Subcutaneous abdominal adipose tissue (tissue), 5 donors: Measurements from ENCODE around the gene TBX21.
"Not testable (repeated sequence)": the region's sequence is repeated elsewhere in the genome, so short reads cannot be mapped to it uniquely, and the experiment has no call there.

Experiments
- H3K27ac ChIP-seq: one replicate; pipeline ENCODE4 v1.7.0; 2013; ENCODE audit warnings: low read depth, mild to moderate bottlenecking, inconsistent platforms, low read length, moderate library complexity
- H3K27me3 ChIP-seq, 5 donors: one replicate each; pipeline ENCODE4 v1.7.0; 2013; ENCODE audit warnings: low read length in 5 of 5, inconsistent platforms in 1 of 5; ENCODE audit not compliant: control insufficient read depth in 5 of 5, insufficient read depth in 4 of 5
- H3K36me3 ChIP-seq, 5 donors: one replicate each; pipeline ENCODE4 v1.7.0; 2013; ENCODE audit warnings: low read length in 5 of 5; ENCODE audit not compliant: control insufficient read depth in 5 of 5, insufficient read depth in 5 of 5
- H3K4me1 ChIP-seq, 5 donors: one replicate each; pipeline ENCODE4 v1.7.0; 2013; ENCODE audit warnings: low read length in 5 of 5, mild to moderate bottlenecking in 3 of 5, moderate library complexity in 1 of 5; ENCODE audit not compliant: control insufficient read depth in 5 of 5, insufficient read depth in 5 of 5
- H3K4me3 ChIP-seq, 5 donors: one replicate each; pipeline ENCODE4 v1.7.0; 2013; ENCODE audit warnings: low read length in 5 of 5, low read depth in 1 of 5
- H3K9ac ChIP-seq, 5 donors: one replicate each; pipeline ENCODE4 v1.7.0; 2013; ENCODE audit warnings: low read length in 5 of 5, mild to moderate bottlenecking in 4 of 5, moderate library complexity in 3 of 5
- H3K9me3 ChIP-seq, 5 donors: one replicate each; pipeline ENCODE4 v1.7.0; 2013; ENCODE audit warnings: low read length in 5 of 5; ENCODE audit not compliant: control insufficient read depth in 5 of 5
- donor health status: healthy.
- donor health status: healthy.
- donor health status: healthy.
- donor health status: healthy.
- donor health status: healthy.

The TBX21 gene

DNA sequence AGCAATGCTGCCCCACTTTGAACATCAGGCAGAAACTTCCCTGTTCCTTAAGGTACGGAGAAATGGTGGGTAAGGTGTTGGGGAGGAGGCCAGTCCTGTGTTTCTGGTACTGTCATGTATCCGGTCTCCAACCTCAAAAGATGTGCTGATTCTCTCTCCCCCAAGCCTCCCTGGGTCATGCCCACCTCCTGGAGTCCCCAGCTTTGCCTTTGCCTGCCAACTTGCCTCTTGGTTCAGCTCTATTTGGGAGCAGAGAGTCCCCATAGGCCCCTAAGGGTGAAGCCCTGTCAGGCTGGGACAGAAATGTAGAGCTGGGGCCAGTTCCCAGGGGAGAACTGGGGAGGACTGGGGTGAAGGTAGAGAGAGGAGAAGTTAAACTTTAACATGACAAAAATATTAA, 1.6 kb upstream of the TBX21 start:
- no peaks in the 10 kb centered on the region for H3K9me3 ChIP-seq
- H3K27ac ChIP-seq = no peak overlapping the region
- H3K4me1 ChIP-seq = peaks cover 0 to 17% (median 8%) of the 10 kb centered on the region in 5 donors
- no peak overlapping the region for H3K9ac ChIP-seq
- no peak overlapping the region for H3K4me3 ChIP-seq
- H3K27me3 ChIP-seq = peaks cover 18 to 48% (median 44%) of the 10 kb centered on the region in 5 donors
- H3K36me3 ChIP-seq = no peaks in the 10 kb centered on the region

- Histone ChIP-seq H3K27me3 (peaks cover 15 to 44% (median 41%) of the 10 kb centered on the region in 5 donors), H3K9me3 (no peaks in the 10 kb centered on the region), H3K9ac (no peak overlapping the region), H3K27ac (no peak overlapping the region), H3K4me3 (peak overlapping the region in 3 of 5 donors; percentile 2 to 57 (median 6)), H3K36me3 (no peaks in the 10 kb centered on the region), H3K4me1 (peaks cover 0 to 17% (median 8%) of the 10 kb centered on the region in 5 donors)
Observed at GRCh38 chr17:47732399-47733046, 513 bp upstream of the TBX21 start.

GRCh38 chr17:47733674-47734410, 806 bp downstream of the TBX21 start:
- Histone ChIP-seq H3K27me3 (peaks cover 13 to 44% (median 39%) of the 10 kb centered on the region in 5 donors), H3K4me1 (peaks cover 0 to 17% (median 8%) of the 10 kb centered on the region in 5 donors), H3K4me3 (peak overlapping the region in 4 of 5 donors; percentile 11 to 57 (median 46)), H3K9ac (peak overlapping the region in 1 of 5 donors; percentile 28), H3K9me3 (no peaks in the 10 kb centered on the region), H3K36me3 (no peaks in the 10 kb centered on the region), H3K27ac (no peak overlapping the region)

GRCh38 chr17:47735139-47735464, 2.1 kb downstream of the TBX21 start:
- H3K9me3 ChIP-seq = no peaks in the 10 kb centered on the region
- H3K27me3 ChIP-seq = peaks cover 13 to 44% (median 35%) of the 10 kb centered on the region in 5 donors
- H3K4me3 ChIP-seq = peak overlapping the region in 1 of 5 donors; percentile 16
- no peak overlapping the region for H3K9ac ChIP-seq
- no peaks in the 10 kb centered on the region for H3K36me3 ChIP-seq
- H3K27ac ChIP-seq = no peak overlapping the region
- H3K4me1 ChIP-seq = peaks cover 0 to 17% (median 8%) of the 10 kb centered on the region in 5 donors

GRCh38 chr17:47735536-47736011, 2.5 kb downstream of the TBX21 start:
- no peak overlapping the region for H3K9ac ChIP-seq

DNA sequence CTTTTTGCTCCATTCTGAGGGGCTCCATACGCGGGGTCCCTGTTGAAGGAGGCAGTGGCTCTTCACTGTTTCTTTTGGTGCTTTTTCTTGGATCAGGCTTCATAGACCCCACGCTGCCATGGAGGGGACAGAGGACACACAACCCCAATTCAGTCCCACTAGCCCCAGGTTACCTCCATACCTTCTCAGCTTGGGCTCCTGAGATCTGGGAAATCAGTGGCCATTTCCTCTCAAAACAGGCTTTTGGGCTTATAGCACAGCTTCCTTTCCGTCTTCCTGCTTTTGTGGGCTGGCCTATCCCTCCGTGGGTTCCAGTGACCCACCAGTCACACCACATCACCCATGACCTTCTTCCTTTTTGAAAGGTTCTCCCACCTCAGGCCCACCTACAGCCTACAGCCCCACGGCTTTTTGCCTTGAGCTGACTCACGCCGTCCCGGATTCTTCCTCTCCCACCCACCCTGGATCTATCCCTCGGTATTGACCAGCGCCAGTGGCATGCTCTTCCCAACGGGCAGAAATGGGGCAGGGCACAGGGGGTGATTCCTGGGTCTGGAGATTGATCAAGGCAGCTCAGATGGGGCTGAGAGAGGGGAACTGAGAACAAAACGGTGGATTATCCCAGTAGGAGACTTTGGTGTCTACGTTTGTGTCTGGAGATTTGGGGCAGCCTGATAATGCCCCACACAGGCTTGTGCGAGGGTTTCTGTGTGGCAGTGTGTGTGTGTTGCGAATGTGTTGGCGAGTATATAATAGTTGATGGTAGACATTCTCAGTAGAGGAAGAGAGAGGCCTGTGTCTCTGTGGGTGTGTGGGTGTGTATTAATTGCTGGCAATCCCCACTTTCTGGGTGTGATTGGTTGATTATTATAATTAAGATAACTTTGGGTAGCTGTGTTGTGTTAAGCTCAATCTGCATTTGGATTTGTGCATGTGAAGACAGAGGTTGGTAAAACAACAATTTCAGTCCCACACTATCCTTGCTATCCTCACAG, 3.8 kb downstream of the TBX21 start:
- no peak overlapping the region for H3K27ac ChIP-seq
- H3K9ac ChIP-seq = no peak overlapping the region
- peaks cover 0 to 17% (median 8%) of the 10 kb centered on the region in 5 donors for H3K4me1 ChIP-seq
- H3K4me3 ChIP-seq = no peak overlapping the region
- peaks cover 13 to 34% (median 22%) of the 10 kb centered on the region in 5 donors for H3K27me3 ChIP-seq
- H3K9me3 ChIP-seq = no peaks in the 10 kb centered on the region
- H3K36me3 ChIP-seq = no peaks in the 10 kb centered on the region

More at GRCh38 chr17:47735536-47736011, 2.5 kb downstream of the TBX21 start:
- Histone ChIP-seq H3K27me3 (peaks cover 13 to 40% (median 31%) of the 10 kb centered on the region in 5 donors), H3K9me3 (no peaks in the 10 kb centered on the region), H3K36me3 (no peaks in the 10 kb centered on the region), H3K4me3 (no peak overlapping the region), H3K4me1 (peaks cover 0 to 17% (median 8%) of the 10 kb centered on the region in 5 donors), H3K27ac (no peak overlapping the region)

GRCh38 chr17:47738178-47738577, 5.1 kb downstream of the TBX21 start:
- Histone ChIP-seq H3K4me1 (peaks cover 0 to 10% (median 8%) of the 10 kb centered on the region in 5 donors), H3K27ac (no peak overlapping the region), H3K9me3 (no peaks in the 10 kb centered on the region), H3K9ac (no peak overlapping the region), H3K36me3 (no peaks in the 10 kb centered on the region), H3K4me3 (no peak overlapping the region), H3K27me3 (peaks cover 13 to 34% (median 22%) of the 10 kb centered on the region in 5 donors)

GRCh38 chr17:47739150-47739549, 6.1 kb downstream of the TBX21 start:
- no peaks in the 10 kb centered on the region for H3K9me3 ChIP-seq
- peaks cover 0 to under 1% (median 0%) of the 10 kb centered on the region in 5 donors for H3K4me1 ChIP-seq
- H3K27ac ChIP-seq = no peak overlapping the region
- H3K27me3 ChIP-seq = peaks cover 12 to 32% (median 24%) of the 10 kb centered on the region in 5 donors
- no peaks in the 10 kb centered on the region for H3K36me3 ChIP-seq
- no peak overlapping the region for H3K4me3 ChIP-seq
- no peak overlapping the region for H3K9ac ChIP-seq

- H3K9ac ChIP-seq, H3K27ac ChIP-seq, H3K4me1 ChIP-seq, H3K36me3 ChIP-seq, H3K4me3 ChIP-seq, H3K9me3 ChIP-seq: not testable (repeated sequence)
- peaks cover 18 to 32% (median 24%) of the 10 kb centered on the region in 5 donors for H3K27me3 ChIP-seq
Observed at GRCh38 chr17:47739945-47740344, 6.9 kb downstream of the TBX21 start.
